Measurements from ENCODE around the gene KIF3A.
A peak's percentile ranks its signal among the peaks of the same experiment; 100 is the strongest.

The KIF3A gene

DNA sequence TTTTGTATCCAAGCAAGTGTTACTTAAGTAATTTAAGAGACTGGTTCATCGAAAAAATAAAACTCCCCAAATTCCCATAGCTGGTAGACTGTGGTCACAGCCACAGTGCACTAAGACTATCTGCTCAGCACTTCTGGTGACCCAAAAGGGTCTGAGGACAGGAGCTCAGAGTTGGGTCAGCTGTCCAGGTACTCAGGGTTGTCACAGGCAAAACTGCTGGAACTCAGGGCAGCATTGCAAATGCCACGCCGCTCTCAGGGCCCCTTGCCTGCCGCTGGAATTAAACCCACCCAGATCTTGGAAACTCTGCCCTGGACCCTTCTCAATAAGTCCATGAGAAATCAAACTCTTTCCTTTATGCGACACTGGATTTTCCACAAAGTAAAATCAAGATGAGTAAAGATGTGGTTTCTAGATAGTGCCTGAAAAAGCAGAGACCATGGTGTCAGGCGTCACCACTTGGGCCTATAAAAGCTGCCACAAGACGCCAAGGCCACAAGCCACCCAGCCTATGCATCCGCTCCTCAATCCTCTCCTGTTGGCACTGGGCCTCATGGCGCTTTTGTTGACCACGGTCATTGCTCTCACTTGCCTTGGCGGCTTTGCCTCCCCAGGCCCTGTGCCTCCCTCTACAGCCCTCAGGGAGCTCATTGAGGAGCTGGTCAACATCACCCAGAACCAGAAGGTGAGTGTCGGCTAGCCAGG lies 79.5 kb downstream of the KIF3A start, which contains the start of gene IL13:
Gene IL13, plus strand, starts transcription at position 498 of the 705 bp plus-strand sequence. Its CDS starts 14 bp downstream, at position 512.
- no peak for DNase-seq
- TF ChIP-seq GATA1 (IDR thresholded peaks at IDR 0.05; ENCODE audit: low read depth, low read length) = no peak
- no peak for TF ChIP-seq POLR2A (IDR thresholded peaks at IDR 0.05; ENCODE audit: low read length)

DNA sequence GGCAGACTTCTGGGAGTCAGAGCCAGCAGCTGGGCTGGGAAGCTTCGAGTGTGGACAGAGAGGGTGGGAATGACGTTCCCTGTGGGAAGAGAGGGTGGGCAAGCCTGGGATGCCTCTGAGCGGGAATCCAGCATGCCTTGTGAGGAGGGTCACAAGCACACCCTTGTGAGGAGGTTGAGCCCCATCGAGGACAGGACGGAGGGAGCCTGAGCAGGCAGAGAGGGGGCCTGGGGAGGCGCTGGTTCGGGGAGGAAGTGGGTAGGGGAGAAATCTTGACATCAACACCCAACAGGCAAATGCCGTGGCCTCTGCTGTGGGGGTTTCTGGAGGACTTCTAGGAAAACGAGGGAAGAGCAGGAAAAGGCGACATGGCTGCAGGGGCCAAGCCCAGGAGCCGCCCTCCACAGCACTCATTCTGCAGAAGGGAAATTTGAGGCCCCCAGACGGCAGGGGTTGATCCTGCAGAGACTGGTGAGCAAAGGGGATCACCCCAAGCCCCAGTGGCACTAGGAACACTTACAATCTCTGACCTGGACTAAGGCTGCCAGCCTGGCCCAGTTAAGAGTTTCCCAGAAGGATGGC lies 80.5 kb downstream of the KIF3A start:
- no peak for TF ChIP-seq GATA1 (IDR thresholded peaks at IDR 0.05; ENCODE audit: low read depth, low read length)
- DNase-seq = no peak

DNA sequence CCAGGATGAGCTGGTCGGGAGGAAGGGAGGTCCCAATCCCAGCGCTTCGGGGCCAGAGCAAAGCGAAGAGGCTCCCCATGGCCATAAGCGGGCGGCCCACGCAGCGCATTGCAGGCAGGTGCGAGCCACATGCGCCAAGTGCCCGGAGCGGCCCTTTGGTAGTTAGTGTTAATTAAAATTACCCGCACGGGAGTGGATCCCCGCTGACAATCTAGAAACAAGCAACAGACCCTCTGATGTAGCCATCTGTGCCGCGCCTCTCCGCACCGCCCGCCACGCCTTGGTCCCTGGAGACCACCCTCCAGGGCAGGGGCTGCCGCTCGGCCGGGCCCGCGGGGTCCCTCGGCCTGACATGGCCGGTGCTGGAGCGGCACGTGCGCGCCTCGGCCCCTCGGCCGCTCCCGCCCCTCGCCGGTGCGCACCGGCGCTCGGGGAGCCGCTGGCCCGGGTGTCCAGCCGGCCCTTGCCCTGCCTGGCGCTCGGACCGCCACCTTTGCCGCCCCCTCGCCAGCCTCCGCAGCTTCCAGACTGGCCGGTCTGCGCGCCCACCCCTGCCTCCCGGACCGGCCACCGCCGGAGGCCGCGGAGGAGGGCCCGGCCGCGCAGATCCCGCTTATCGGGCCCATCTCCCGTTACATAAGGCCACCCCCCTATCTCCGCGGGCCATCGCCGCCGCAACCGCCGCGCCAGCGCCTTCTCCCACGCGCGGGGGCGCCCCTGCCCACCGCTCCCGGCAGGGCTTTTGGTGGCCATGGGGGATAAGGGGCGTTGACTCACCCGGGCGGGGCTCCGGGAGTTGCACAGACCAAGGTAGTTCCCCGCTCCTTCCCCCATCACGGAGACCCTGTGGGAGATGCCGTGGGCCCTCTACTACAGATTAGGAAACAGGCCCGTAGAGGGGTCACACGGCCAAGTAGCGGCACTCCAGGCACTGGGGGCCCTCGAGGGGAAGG lies 81.2 kb downstream of the KIF3A start:
- TF ChIP-seq GATA1 (IDR thresholded peaks at IDR 0.05; ENCODE audit: low read depth, low read length) = peak; percentile 30
- no peak for TF ChIP-seq POLR2A (IDR thresholded peaks at IDR 0.05; ENCODE audit: low read length)
- DNase-seq = peak; percentile 78 to 80

DNA sequence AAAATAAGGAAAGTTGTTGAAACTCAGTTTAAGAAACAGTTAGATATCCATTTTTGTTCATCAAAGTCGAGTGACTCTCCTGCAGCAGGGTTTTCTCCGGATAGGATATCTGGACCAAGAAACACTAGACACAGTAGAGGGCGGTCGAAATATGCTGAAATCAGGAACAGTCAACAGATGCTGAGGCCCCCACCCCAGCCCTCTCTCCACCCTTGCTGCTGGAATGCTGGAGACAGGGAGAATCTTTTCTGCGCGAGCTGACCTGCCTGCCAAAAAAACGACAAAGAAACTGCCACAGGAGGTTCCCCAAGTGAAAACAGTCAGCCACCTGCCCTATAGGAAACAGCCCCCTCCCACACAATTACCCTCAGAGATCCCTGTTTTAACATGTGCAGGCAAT lies 83.6 kb downstream of the KIF3A start:
- TF ChIP-seq POLR2A (IDR thresholded peaks at IDR 0.05; ENCODE audit: low read length) (no peak), GATA1 (IDR thresholded peaks at IDR 0.05; ENCODE audit: low read depth, low read length) (no peak)
- DNase-seq = no peak

DNA sequence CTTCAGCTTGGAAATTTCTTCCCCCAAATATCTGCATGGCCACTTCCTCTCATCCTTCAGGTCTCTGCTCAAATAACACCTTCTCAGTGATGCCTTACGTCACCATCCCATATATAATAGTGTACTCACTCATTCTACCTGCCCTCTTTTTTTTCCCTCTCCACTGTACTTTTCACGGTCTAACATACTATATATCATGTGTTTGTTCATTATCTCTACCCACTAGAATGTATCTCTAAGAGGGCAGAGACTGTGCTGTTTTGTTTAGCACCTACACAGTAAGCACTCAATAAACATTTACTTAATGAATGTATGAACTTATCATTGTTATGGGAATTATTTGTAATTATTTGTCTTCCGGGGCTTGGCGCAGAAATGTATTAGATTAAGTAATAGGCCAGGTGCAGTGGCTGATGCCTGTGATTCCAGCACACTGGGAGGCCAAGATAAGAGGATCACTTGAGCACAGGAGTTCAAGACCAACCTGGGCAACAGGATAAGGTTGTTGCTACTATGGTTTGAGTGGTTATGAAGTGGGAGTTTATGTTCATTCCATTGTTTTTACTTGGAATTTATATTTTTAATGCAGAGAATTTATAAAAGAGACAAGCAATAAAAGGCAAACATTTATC lies 85.4 kb downstream of the KIF3A start:
- peak; percentile 88 to 95 for DNase-seq

DNA sequence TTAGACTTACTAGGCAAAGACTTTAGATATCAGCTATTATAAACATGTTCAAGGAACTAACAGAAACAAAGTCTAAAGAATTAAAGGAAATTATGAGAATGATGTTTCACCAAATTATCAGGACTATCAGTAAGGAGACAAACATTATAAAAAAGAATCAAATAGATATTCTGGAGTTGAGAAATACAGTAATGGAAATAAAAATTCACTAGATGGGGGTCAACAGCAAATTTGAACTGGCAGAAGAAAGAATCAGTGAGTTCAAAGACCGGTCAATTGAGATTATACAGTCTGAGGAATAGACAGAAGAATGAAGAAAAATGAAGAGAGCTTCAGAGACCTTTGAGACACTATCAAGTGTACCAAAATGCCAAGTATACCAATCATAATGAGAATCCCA lies 89.0 kb downstream of the KIF3A start:
- TF ChIP-seq POLR2A (IDR thresholded peaks at IDR 0.05; ENCODE audit: low read length) (no peak), GATA1 (IDR thresholded peaks at IDR 0.05; ENCODE audit: low read depth, low read length) (no peak)
- DNase-seq = no peak

More for the DNA sequence above, 85.4 kb downstream of the KIF3A start:
- peak; percentile 64 for TF ChIP-seq GATA1 (IDR thresholded peaks at IDR 0.05; ENCODE audit: low read depth, low read length)
- no peak for TF ChIP-seq POLR2A (IDR thresholded peaks at IDR 0.05; ENCODE audit: low read length)

DNA sequence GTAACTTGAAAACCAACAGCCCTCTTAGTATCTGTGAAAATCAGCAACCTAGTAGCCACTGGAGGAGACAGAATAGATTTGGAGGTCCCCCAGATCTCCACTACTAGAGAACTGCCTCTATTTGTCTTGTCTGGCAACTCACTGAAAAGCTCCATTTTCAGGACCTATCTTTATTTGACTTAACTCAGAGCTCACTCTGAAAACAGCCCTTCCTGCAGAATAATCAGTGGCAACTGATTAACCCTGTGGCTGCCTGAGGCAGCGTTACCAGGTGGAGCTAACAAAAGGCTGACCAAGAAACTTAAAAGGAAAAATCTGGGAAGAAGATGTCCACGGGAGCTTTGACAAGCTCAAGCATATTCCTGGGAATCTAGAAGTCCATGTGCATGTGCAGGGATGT lies 89.9 kb downstream of the KIF3A start:
- no peak for TF ChIP-seq GATA1 (IDR thresholded peaks at IDR 0.05; ENCODE audit: low read depth, low read length)
- TF ChIP-seq POLR2A (IDR thresholded peaks at IDR 0.05; ENCODE audit: low read length) = no peak
- no peak for DNase-seq

DNA sequence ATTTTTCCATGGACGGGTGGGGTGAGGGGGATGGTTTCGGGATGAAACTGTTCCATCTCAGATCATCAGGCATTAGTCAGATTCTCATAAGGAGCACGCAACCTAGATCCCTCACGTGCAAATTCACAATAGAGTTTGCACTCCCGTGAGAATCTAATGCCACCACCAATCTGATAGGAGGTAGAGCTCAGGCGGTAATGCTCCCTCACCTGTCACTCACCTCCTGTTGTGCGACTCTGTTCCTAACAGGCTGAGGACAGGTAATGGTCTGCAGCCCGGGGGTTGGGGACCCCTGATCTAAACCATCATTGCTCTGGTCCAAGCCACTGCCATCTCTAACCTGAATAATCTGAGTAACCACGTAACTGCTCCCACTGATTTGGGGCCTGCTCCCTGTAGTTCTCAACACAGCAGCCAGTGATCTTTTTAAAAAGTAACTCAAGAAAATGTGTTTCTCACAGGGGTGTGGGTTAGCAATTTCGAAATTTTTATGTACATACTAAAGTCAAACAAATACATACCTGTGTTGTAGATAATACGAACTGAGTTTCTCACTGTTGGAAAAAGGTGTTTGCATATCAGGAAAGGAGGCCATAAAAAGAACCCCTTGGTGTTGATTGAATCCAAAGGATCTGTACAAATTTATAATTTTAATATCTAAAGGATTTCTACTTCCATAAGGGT lies 90.6 kb downstream of the KIF3A start:
- no peak for DNase-seq
- TF ChIP-seq POLR2A (IDR thresholded peaks at IDR 0.05; ENCODE audit: low read length) = no peak
- no peak for TF ChIP-seq GATA1 (IDR thresholded peaks at IDR 0.05; ENCODE audit: low read depth, low read length)

DNA sequence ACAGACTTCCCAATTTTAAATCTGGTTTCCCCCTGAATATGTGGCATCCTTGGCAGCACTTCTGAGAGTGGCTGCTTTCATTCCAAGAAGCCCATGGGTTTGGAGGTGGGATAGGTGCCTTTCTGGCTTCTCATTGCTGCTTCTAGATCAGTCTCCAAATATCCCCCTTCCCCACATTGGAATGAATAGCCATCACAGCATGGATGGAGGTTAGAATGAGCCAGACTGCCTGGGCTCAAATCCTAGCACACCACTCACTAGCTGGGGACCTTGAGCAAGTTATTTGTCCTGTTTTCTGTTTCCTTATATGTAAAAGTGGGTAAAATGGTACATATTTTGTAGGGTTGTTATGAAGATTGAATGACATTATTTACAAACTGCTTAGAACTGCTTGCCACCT lies 93.2 kb downstream of the KIF3A start:
- no peak for DNase-seq
- no peak for TF ChIP-seq GATA1 (IDR thresholded peaks at IDR 0.05; ENCODE audit: low read depth, low read length)

Measured in erythroblast (primary cell).